Gastroesophageal sphincter (tissue), 4 donors: ENCODE data around the gene EPB41L4A. TPM values are rescaled to one million over a fixed set of nuclear protein-coding genes. Genes with fewer than 3 reads are reported as not detected.
"Not testable (repeated sequence)": the region's sequence is repeated elsewhere in the genome, so short reads cannot be mapped to it uniquely, and the experiment has no call there.

Experiments used
- ATAC-seq: fragments of 150-250 bp; one replicate; pipeline ENCODE4 v1.9.1; 2016; ENCODE audit warnings: mild to moderate bottlenecking, moderate library complexity
- H3K27ac ChIP-seq, 4 donors: fragments of 200-600 bp; sonication (generic) in 3 of 4; 1 replicate in 3 of 4; 2 replicates in 1 of 4; pipeline ENCODE4 v1.5.1; 2016 to 2019
- H3K27me3 ChIP-seq: fragments of 200-600 bp; sonication (generic); one replicate; pipeline ENCODE4 v1.5.1; 2019
- H3K36me3 ChIP-seq, 2 donors: fragments of 200-600 bp; sonication (generic); one replicate each; pipeline ENCODE4 v1.5.1; 2019; ENCODE audit warnings: control low read depth in 1 of 2
- H3K4me1 ChIP-seq, 3 donors: fragments of 200-600 bp; sonication (generic); 1 replicate in 2 of 3; 2 replicates in 1 of 3; pipeline ENCODE4 v1.5.1; 2016 to 2019; ENCODE audit warnings: control low read depth in 2 of 3
- H3K4me3 ChIP-seq, 2 donors: fragments of 200-600 bp; sonication (generic); one replicate each; pipeline ENCODE4 v1.5.1; 2019; ENCODE audit warnings: mild to moderate bottlenecking in 1 of 2, moderate library complexity in 1 of 2
- H3K9me3 ChIP-seq, 3 donors: fragments of 200-600 bp; sonication (generic); one replicate each; pipeline ENCODE4 v1.5.1; 2017 to 2019; ENCODE audit warnings: control low read depth in 2 of 3
- EP300 ChIP-seq: sonication (generic); formaldehyde crosslinking; IDR thresholded peaks from one replicate; pipeline ENCODE4 v1.6.1; 2017; ENCODE audit warnings: antibody characterized with exemption, mild to moderate bottlenecking
- POLR2A ChIP-seq, 2 donors: fragments of 450-650 bp; IDR thresholded peaks; one replicate each; pipeline ENCODE4 v1.6.1; 2017; ENCODE audit warnings: antibody characterized with exemption in 2 of 2, mild to moderate bottlenecking in 2 of 2, moderate library complexity in 1 of 2
- POLR2AphosphoS5 ChIP-seq: sonication (generic); formaldehyde crosslinking; IDR thresholded peaks from one replicate; pipeline ENCODE4 v1.6.1; 2017; ENCODE audit warnings: antibody characterized with exemption
- WGBS, 2 donors: methylation state at CpG; one replicate each; pipeline ENCODE4 v1.1.5; 2018; ENCODE audit warnings: low coverage in 1 of 2; 5-methylcytosine and 5-hydroxymethylcytosine counted together
- total RNA-seq, 4 donors: library from RNA; depleted of rRNA; stranded (reverse); fragments of >200 nt; gene quantifications; one replicate each; pipeline ENCODE4 v1.1.0, GENCODE V29; 2016
- TF ChIP-seq, protein P1 (sequence below), 4 experiments: fragments of 200-600 bp in 2 of 4; fragments of 450-650 bp in 2 of 4; sonication (generic) in 1 of 4; IDR thresholded peaks; one replicate each; pipeline ENCODE4 v1.5.1; 2017 to 2019; ENCODE audit warnings: antibody characterized with exemption in 4 of 4, mild to moderate bottlenecking in 2 of 4, moderate library complexity in 2 of 4

The EPB41L4A gene
- total RNA-seq, 4 donors from 2014 or later = 4.3 to 28.7 (median 12.6) TPM

DNA sequence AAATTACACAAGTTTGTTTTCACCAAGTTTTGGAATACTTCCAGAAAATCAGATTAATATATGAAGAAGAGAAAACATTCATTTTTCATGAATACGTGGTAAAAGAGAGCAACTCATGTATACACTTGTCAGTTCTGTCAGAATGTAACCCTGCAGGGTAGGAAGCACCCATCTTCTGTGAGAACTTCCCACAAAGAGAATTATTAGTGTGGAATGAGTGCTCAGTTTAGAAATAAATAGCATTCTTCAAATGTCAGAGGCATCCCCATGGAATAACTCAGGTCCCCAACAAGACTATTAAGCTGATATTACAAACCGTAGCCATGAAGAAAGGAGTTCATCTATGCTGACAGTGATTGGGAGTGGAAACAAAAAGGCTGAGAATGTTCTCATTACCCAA, 45.2 kb downstream of the EPB41L4A start:
- WGBS, 2 donors = 6 to 32% methylated on average over 2 of the region's 2 CpGs
- H3K27ac ChIP-seq = peak overlapping the region in 2 of 4 donors; percentile 12 to 21

DNA sequence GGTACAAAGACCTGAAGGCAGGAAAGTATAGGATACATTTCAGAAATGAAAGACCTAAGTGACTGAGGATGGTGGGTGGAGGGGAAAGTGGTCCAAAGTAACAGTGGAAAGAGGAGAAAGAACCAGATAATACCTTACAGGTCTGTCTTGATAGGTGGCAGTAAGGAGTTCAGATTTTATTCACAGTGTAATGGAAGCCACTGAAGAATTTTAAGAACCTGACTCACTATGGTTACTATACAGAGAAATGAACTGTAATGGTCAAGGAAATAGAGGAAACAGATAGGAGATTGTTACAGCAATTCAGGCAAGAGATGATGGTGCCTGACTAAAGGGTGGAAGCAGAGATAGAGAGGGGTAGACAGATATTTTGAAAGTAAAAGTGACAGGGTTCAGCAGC, 46.5 kb downstream of the EPB41L4A start:
- H3K27me3 ChIP-seq = no peaks in the 10 kb centered on the region
- no peaks in the 10 kb centered on the region for H3K36me3 ChIP-seq
- no peak overlapping the region for H3K27ac ChIP-seq
- H3K9me3 ChIP-seq = no peaks in the 10 kb centered on the region
- ATAC-seq = no peak
- peaks cover 0 to 22% (median 4%) of the 10 kb centered on the region in 3 donors for H3K4me1 ChIP-seq
- TF ChIP-seq, protein P1, sequence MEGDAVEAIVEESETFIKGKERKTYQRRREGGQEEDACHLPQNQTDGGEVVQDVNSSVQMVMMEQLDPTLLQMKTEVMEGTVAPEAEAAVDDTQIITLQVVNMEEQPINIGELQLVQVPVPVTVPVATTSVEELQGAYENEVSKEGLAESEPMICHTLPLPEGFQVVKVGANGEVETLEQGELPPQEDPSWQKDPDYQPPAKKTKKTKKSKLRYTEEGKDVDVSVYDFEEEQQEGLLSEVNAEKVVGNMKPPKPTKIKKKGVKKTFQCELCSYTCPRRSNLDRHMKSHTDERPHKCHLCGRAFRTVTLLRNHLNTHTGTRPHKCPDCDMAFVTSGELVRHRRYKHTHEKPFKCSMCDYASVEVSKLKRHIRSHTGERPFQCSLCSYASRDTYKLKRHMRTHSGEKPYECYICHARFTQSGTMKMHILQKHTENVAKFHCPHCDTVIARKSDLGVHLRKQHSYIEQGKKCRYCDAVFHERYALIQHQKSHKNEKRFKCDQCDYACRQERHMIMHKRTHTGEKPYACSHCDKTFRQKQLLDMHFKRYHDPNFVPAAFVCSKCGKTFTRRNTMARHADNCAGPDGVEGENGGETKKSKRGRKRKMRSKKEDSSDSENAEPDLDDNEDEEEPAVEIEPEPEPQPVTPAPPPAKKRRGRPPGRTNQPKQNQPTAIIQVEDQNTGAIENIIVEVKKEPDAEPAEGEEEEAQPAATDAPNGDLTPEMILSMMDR (IDR thresholded peaks at IDR 0.05) = no peak
- TF ChIP-seq EP300 (no peak), POLR2AphosphoS5 (no peak), POLR2A (IDR thresholded peaks at IDR 0.05) (no peak)
- H3K4me3 ChIP-seq = no peak overlapping the region

More for the DNA sequence above, 45.2 kb downstream of the EPB41L4A start:
- Histone ChIP-seq H3K4me1 (peaks cover 0 to 22% (median 4%) of the 10 kb centered on the region in 3 donors), H3K4me3 (no peak overlapping the region), H3K9me3 (no peaks in the 10 kb centered on the region), H3K27me3 (no peaks in the 10 kb centered on the region), H3K36me3 (no peaks in the 10 kb centered on the region)
- TF ChIP-seq POLR2A (IDR thresholded peaks at IDR 0.05) (no peak), EP300 (no peak), POLR2AphosphoS5 (no peak)
- TF ChIP-seq, protein P1 (IDR thresholded peaks at IDR 0.05) = no peak
- ATAC-seq = no peak

DNA sequence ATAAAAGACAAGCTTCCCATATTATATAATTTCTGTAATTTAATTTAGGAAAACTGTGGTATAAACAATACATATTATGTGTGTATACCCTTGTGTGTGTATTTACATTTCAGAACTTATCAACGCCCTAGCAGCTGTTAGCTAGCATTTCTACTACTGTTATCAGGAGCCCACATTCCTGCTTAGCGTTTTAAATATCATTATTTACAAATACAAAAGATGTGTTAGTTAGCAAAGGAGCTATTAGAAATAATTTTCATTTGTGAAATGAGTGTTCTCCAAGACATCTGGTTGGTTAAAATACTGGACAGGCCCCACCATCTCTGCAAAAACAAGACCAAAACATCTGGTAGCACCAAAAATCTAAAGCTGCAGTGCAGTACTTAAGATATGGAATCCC, 48.0 kb downstream of the EPB41L4A start:
- no peak for ATAC-seq
- peaks cover 0 to 22% (median 4%) of the 10 kb centered on the region in 3 donors for H3K4me1 ChIP-seq
- WGBS, 2 donors = 49 to 89% methylated on average over 2 of the region's 2 CpGs

DNA sequence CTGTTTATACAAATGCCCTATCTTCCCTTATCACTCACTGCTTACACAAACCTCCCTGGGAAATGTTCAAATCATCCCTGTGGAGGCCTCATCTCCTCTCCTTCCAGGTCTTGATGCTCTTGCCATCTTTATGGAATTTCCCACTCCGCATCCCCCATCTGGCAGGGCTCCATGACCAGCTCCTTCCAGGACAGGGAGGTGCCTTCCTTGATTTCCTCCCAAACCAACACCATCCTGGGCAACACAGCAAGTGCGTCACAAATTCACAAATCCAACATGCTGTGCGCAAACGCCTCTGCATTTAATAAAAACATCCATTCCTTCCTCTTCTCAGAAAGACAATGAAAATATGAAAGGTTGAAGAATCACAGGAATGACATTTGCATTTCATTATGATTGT, 51.7 kb downstream of the EPB41L4A start:
- H3K36me3 ChIP-seq = no peaks in the 10 kb centered on the region
- TF ChIP-seq, protein P1 (IDR thresholded peaks at IDR 0.05) = no peak
- TF ChIP-seq POLR2A (IDR thresholded peaks at IDR 0.05) = no peak
- TF ChIP-seq EP300 = no peak
- TF ChIP-seq POLR2AphosphoS5 = no peak
- 68 to 94% methylated on average over 3 to 4 of the region's 4 CpGs for WGBS, 2 donors
- H3K27ac ChIP-seq = no peak overlapping the region
- no peak overlapping the region for H3K4me3 ChIP-seq
- no peaks in the 10 kb centered on the region for H3K9me3 ChIP-seq
- H3K4me1 ChIP-seq = no peaks in the 10 kb centered on the region
- H3K27me3 ChIP-seq = no peaks in the 10 kb centered on the region
- no peak for ATAC-seq

More for the DNA sequence above, 48.0 kb downstream of the EPB41L4A start:
- H3K27me3 ChIP-seq = no peaks in the 10 kb centered on the region
- H3K27ac ChIP-seq = no peak overlapping the region
- H3K36me3 ChIP-seq = no peaks in the 10 kb centered on the region
- H3K4me3 ChIP-seq = no peak overlapping the region
- H3K9me3 ChIP-seq = no peaks in the 10 kb centered on the region
- TF ChIP-seq, protein P1 (IDR thresholded peaks at IDR 0.05) = no peak
- TF ChIP-seq POLR2AphosphoS5 (no peak), EP300 (no peak), POLR2A (IDR thresholded peaks at IDR 0.05) (no peak)

DNA sequence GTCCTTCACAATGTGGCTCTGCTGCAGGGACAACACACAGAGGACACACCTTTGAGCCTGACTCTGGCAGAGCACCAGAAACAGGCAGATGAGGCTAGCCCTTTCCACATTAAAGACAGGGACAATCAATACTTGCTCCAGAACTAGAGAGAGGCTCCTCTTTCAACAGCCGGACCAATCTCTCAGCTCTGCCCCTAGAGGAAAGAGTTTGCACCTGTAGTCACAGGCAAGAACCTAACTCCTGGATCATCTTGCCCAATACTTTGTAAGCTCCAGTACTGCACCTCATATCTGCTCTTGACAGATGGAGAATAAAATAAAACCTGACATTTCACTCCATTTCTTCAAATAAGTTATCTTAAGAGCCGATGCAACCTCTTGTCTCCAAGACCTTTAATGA, 52.1 kb downstream of the EPB41L4A start:
- no peak overlapping the region for H3K27ac ChIP-seq
- 40 to 76% methylated on average over 2 of the region's 2 CpGs for WGBS, 2 donors
- H3K27me3 ChIP-seq = no peaks in the 10 kb centered on the region
- ATAC-seq = no peak
- no peaks in the 10 kb centered on the region for H3K9me3 ChIP-seq
- H3K4me3 ChIP-seq = no peak overlapping the region
- no peaks in the 10 kb centered on the region for H3K36me3 ChIP-seq
- H3K4me1 ChIP-seq = no peaks in the 10 kb centered on the region
- TF ChIP-seq POLR2AphosphoS5 (no peak), EP300 (no peak), POLR2A (IDR thresholded peaks at IDR 0.05) (no peak)
- TF ChIP-seq, protein P1 (IDR thresholded peaks at IDR 0.05) = no peak

DNA sequence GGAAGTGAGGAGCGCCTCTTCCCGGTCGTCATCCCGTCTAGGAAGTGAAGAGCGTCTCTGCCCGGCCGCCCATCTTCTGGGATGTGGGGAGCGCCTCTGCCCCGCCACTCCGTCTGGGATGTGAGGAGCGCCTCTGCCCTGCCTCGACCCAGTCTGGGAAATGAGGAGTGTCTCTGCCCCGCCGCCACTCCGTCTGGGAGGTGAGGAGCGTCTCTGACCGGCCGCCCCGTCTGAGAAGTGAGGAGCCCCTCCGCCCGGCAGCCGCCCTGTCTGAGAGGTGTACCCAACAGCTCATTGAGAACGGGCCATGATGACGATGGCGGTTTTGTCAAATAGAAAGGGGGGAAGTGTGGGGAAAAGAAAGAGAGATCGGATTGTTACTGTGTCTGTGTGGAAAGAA, 58.3 kb downstream of the EPB41L4A start:
- not testable (repeated sequence) for H3K27me3 ChIP-seq, H3K36me3 ChIP-seq, H3K4me3 ChIP-seq, H3K27ac ChIP-seq, ATAC-seq, H3K9me3 ChIP-seq, H3K4me1 ChIP-seq
- WGBS, 2 donors = 100% methylated on average over 1 of the region's 26 CpGs; no CpG with 5 or more reads in 1 of the 2 donors
